Psoas muscle (tissue), 8 donors: ENCODE data around the gene UBE2J2. TPM values are rescaled to one million over a fixed set of nuclear protein-coding genes. Genes with fewer than 3 reads are reported as not detected.
A peak's percentile ranks its signal among the peaks of the same experiment; 100 is the strongest.

Experiments used
- ATAC-seq, 4 donors: fragments of 200-7000 bp; cut with Tn5 transposase; one replicate each; pipeline ENCODE4 v1.9.1; 2020; ENCODE audit warnings: moderate library complexity in 3 of 4, mild to moderate bottlenecking in 2 of 4
- DNase-seq, 2 donors: peaks; one replicate each; pipeline ENCODE4 v3.0.0-alpha.2; 2020
- H3K27ac ChIP-seq: fragments of 200-600 bp; one replicate; pipeline ENCODE4 v1.8.0; 2022
- H3K27me3 ChIP-seq, 3 donors: fragments of 200-600 bp in 1 of 3; one replicate each; pipeline versions ENCODE4 v1.6.1 to v1.8.0; 2013 to 2022; ENCODE audit warnings: low read length in 2 of 3, mild to moderate bottlenecking in 2 of 3, moderate library complexity in 1 of 3; ENCODE audit not compliant: insufficient read depth in 3 of 3
- H3K36me3 ChIP-seq, 2 donors: fragments of 200-600 bp in 1 of 2; one replicate each; pipeline versions ENCODE4 v1.6.1 to v1.8.0; 2013 to 2022; ENCODE audit warnings: low read depth in 1 of 2, mild to moderate bottlenecking in 1 of 2, moderate library complexity in 1 of 2; ENCODE audit not compliant: insufficient read depth in 1 of 2
- H3K4me1 ChIP-seq: fragments of 200-600 bp; one replicate; pipeline ENCODE4 v1.8.0; 2022
- H3K4me3 ChIP-seq: fragments of 200-600 bp; one replicate; pipeline ENCODE4 v1.8.0; 2022; ENCODE audit warnings: mild to moderate bottlenecking
- H3K9me3 ChIP-seq: fragments of 200-600 bp; one replicate; pipeline ENCODE4 v1.8.0; 2022
- CTCF ChIP-seq: fragments of 200-600 bp; IDR thresholded peaks from one replicate; pipeline ENCODE4 v1.8.0; 2022; ENCODE audit warnings: antibody characterized with exemption
- WGBS, 3 donors: extraction: QIAGEN DNeasy Blood & Tissue Kit; methylation state at CpG; one replicate each; pipeline versions ENCODE4 v1.1.6 to v1.1.7; 2013; 5-methylcytosine and 5-hydroxymethylcytosine counted together
- intact Hi-C, 2 donors: fragments of 100-400 bp; cut with DNase I; formaldehyde crosslinking; loops; one replicate each; pipeline versions ENCODE4 v1.11.0 to v1.14.2; 2022
- polyA plus RNA-seq, 3 donors: library from polyadenylated mRNA; stranded (reverse); fragments of 200-250 nt; gene quantifications; one replicate each; pipeline ENCODE4 v1.2.3, GENCODE V29; 2013
- total RNA-seq, 4 donors: library from RNA; stranded (reverse); fragmentation: NEBNext Ultra II Directional in 2 of 4; extraction: Animal tissue kit (Norgen Biotek cat#: 25700) in 2 of 4; gene quantifications; one replicate each; pipeline versions ENCODE4 v1.2.1 to v1.2.4, GENCODE V29; 2021 to 2023
- donor health status: healthy with polysubstance abuse.
- donor health status: DM: no; HTN: no; CAD: no; lungs with moderate emphysema.
- donor health status: Bipolar disorder and iron deficiency.
- donor health status: healthy.
- donor health status: DM: yes; HTN: yes; CAD: no.
- donor health status: DM: no; HTN: no; CAD: no.
- donor health status: DM: no; HTN: no; CAD: no.
- donor health status: DM: yes; HTN: yes; CAD: no.

Gene UBE2J2
- total and polyA plus RNA-seq, 7 donors = 36.8 to 80.9 (median 44.9) TPM

DNA sequence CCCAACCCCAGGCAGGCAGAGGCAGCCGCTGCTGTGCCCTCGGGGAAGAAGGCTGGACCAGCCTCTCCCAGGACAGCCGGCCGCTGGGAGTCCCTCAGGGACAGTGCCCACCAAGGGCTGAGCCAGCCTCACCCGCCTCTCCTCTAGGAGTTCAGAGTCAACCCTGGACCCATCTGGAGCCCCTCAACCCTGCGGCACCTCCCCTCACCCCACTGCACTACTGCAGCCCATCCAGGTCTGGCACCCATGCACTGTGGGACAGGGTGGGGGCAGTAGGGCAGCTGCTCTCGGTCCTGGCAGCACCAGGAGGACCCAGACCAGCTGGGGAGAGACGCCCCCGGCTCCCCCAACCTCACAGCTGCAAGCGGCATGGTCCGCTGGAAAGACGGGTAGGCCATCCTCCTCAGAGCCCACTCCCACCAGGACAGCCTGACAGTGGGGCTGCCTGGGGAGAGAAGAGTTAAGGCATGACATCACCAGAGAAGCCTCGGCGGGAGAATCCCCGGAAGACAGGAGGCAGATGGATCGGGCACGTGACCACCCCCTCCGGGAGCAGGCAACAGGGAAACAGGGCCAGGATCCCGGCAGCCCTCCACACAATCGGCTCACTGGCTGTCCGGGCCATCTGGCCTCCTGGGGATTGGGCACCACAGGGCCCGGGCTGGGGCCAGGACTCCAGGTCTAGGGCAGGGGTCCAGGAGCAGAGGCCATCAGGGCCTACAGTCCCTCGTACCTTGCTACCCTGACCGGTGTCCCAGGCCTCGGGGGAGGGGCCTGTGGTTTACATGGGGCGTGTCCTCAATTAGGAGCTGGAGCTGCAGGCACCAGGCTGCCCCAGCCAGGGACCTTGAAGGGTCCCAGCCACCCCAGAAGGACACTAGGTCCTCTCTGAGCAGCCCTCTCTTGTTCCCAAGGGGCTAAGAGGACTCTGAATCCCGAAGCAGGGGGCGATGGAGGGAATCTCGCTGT lies 31.0 kb upstream of the UBE2J2 start:
- Histone ChIP-seq H3K27ac (peak overlapping the region; percentile 67), H3K27me3 (no peaks in the 10 kb centered on the region), H3K9me3 (no peaks in the 10 kb centered on the region), H3K4me3 (peak overlapping the region; percentile 93), H3K4me1 (peaks cover 42% of the 10 kb centered on the region), H3K36me3 (peaks cover 0 to 3% of the 10 kb centered on the region in 2 donors)
- ATAC-seq (peak; percentile 4 to 27 (median 20)), DNase-seq (peak; percentile 77 to 88)
- WGBS, 3 donors = 20 to 29% (median 21%) methylated on average over 28 to 29 of the region's 29 CpGs
- intact Hi-C loops = loop anchor here in 1 of 2 donors (5.0 kb wide), 1 partner anchor 43 kb away; the partner anchor contains the start of gene DVL1
- no peak for TF ChIP-seq CTCF

GRCh38 chr1:1303736-1304135 lies 30.1 kb upstream of the UBE2J2 start:
- DNase-seq (no peak), ATAC-seq (no peak)
- no peak overlapping the region for H3K4me3 ChIP-seq
- H3K4me1 ChIP-seq = peaks cover 33% of the 10 kb centered on the region
- intact Hi-C loops = no loop called here
- peaks cover 0 to 3% of the 10 kb centered on the region in 2 donors for H3K36me3 ChIP-seq
- no peaks in the 10 kb centered on the region for H3K9me3 ChIP-seq
- TF ChIP-seq CTCF = no peak
- no peaks in the 10 kb centered on the region for H3K27me3 ChIP-seq
- peak overlapping the region; percentile 67 for H3K27ac ChIP-seq
- 65 to 74% (median 70%) methylated on average over 13 of the region's 13 CpGs for WGBS, 3 donors

GRCh38 chr1:1302951-1303509 lies 29.4 kb upstream of the UBE2J2 start:
- intact Hi-C loops = no loop called here
- H3K9me3 ChIP-seq = no peaks in the 10 kb centered on the region
- peaks cover 32% of the 10 kb centered on the region for H3K4me1 ChIP-seq
- 82 to 88% (median 84%) methylated on average over 29 to 31 of the region's 31 CpGs for WGBS, 3 donors
- H3K27ac ChIP-seq = no peak overlapping the region
- peaks cover 0 to 4% of the 10 kb centered on the region in 2 donors for H3K36me3 ChIP-seq
- H3K27me3 ChIP-seq = no peaks in the 10 kb centered on the region
- DNase-seq = no peak
- no peak for TF ChIP-seq CTCF
- no peak for ATAC-seq
- H3K4me3 ChIP-seq = no peak overlapping the region

GRCh38 chr1:1302006-1302430 lies 28.4 kb upstream of the UBE2J2 start:
- H3K9me3 ChIP-seq = no peaks in the 10 kb centered on the region
- DNase-seq = no peak
- H3K4me1 ChIP-seq = peaks cover 31% of the 10 kb centered on the region
- intact Hi-C loops = no loop called here
- no peak overlapping the region for H3K27ac ChIP-seq
- H3K27me3 ChIP-seq = no peaks in the 10 kb centered on the region
- ATAC-seq = no peak
- TF ChIP-seq CTCF = peak; percentile 25
- H3K4me3 ChIP-seq = no peak overlapping the region
- peaks cover 0 to 9% of the 10 kb centered on the region in 2 donors for H3K36me3 ChIP-seq
- WGBS, 3 donors = 91 to 93% (median 91%) methylated on average over 8 to 9 of the region's 9 CpGs
